Skeletal muscle satellite cell (primary cell): ENCODE measurements around the gene NDUFB7.
"Not testable (repeated sequence)": the region's sequence is repeated elsewhere in the genome, so short reads cannot be mapped to it uniquely, and the experiment has no call there.

Experiments used
- H3K27me3 ChIP-seq: 2 replicates; pipeline ENCODE4 v1.7.0; 2013; ENCODE audit warnings: low read length; ENCODE audit not compliant: control insufficient read depth, insufficient read depth
- H3K36me3 ChIP-seq: 2 replicates; pipeline ENCODE4 v1.7.0; 2013; ENCODE audit warnings: mild to moderate bottlenecking, control low read depth, low read length; ENCODE audit not compliant: insufficient read depth
- H3K4me1 ChIP-seq: 2 replicates; pipeline ENCODE4 v1.7.0; 2013; ENCODE audit warnings: low read length; ENCODE audit not compliant: control insufficient read depth, insufficient read depth
- H3K4me2 ChIP-seq: 2 replicates; pipeline ENCODE4 v1.7.0; 2013; ENCODE audit warnings: mild to moderate bottlenecking, low read length
- H3K4me3 ChIP-seq: 2 replicates; pipeline ENCODE4 v1.7.0; 2013; ENCODE audit warnings: low read length
- H3K9ac ChIP-seq: 2 replicates; pipeline ENCODE4 v1.7.0; 2013; ENCODE audit warnings: mild to moderate bottlenecking, low read depth, low read length, moderate library complexity
- H3K9me3 ChIP-seq: replicated peaks from 2 replicates; pipeline ENCODE4 v1.7.0; 2013; ENCODE audit warnings: mild to moderate bottlenecking, control low read depth, low read length

The NDUFB7 gene

GRCh38 chr19:14570864-14571527 lies 870 bp downstream of the NDUFB7 start:
- H3K36me3 ChIP-seq = peaks cover under 1% of the 10 kb centered on the region
- H3K9ac ChIP-seq = peak overlapping the region; percentile 89
- peak overlapping the region; percentile 99 for H3K4me3 ChIP-seq
- peak overlapping the region; percentile 90 for H3K4me2 ChIP-seq
- H3K27me3 ChIP-seq = no peaks in the 10 kb centered on the region
- H3K9me3 ChIP-seq = no peaks in the 10 kb centered on the region
- peaks cover 12% of the 10 kb centered on the region for H3K4me1 ChIP-seq

GRCh38 chr19:14567079-14567478 lies 4.8 kb downstream of the NDUFB7 start:
- H3K36me3 ChIP-seq = peaks cover 12% of the 10 kb centered on the region
- H3K4me3 ChIP-seq = no peak overlapping the region
- peaks cover 28% of the 10 kb centered on the region for H3K4me1 ChIP-seq
- no peaks in the 10 kb centered on the region for H3K9me3 ChIP-seq
- H3K27me3 ChIP-seq = no peaks in the 10 kb centered on the region
- H3K9ac ChIP-seq = no peak overlapping the region
- H3K4me2 ChIP-seq = no peak overlapping the region

- H3K36me3 ChIP-seq = peaks cover 12% of the 10 kb centered on the region
- no peaks in the 10 kb centered on the region for H3K9me3 ChIP-seq
- no peaks in the 10 kb centered on the region for H3K27me3 ChIP-seq
- no peak overlapping the region for H3K4me2 ChIP-seq
- H3K4me1 ChIP-seq = peaks cover 32% of the 10 kb centered on the region
- no peak overlapping the region for H3K4me3 ChIP-seq
- no peak overlapping the region for H3K9ac ChIP-seq
Measured at GRCh38 chr19:14566712-14567077, 5.2 kb downstream of the NDUFB7 start.

DNA sequence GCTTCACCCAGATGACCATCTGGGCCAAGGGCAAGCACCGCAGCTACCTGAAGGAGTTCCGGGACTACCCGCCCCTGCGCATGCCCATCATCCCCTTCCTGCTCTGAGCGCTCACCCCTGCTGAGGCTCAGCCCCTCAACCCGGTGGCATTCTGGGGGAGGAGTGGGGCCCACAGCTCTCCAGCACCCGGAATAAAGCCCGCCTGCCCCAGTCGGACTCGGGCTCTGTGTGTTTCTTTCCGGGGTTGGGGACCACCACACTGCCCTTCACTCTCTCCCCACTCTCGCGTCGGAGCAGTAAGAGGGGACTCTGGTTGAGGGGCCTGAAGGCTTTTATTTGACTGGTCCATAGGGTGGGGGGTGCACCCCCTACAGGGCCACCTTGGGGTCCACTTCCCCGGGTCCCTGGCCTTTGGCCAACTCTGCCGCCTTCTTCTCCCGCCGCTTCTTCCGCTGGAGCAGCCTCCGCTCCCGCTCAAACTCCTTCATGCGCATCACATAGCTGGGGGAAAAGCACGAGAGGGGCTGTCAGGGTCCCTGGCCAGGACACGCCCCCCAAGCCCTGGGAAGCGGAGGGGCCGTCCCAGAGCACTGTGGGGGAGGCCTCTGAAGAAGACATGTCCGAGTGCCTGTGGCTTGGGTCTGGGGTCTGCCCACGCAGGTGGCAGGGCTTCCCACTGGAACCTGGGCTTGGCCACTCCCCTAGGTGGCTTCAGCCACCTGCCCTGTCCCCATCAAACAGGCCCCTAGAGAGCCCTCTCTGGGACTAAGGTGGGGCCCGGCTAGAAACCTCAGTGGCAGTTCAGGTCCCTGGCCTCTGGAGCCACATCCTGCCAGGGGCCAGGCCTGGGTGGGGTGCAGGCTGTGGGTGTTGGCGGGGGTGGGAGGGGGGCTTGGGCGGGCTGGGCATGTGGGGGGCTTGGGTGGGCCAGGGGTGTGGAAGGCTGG lies 5.8 kb downstream of the NDUFB7 start:
- Histone ChIP-seq H3K9ac (no peak overlapping the region), H3K36me3 (peaks cover 12% of the 10 kb centered on the region), H3K27me3 (no peaks in the 10 kb centered on the region), H3K4me2 (no peak overlapping the region), H3K4me1 (peaks cover 37% of the 10 kb centered on the region), H3K4me3 (no peak overlapping the region), H3K9me3 (no peaks in the 10 kb centered on the region)

- H3K36me3 ChIP-seq = peaks cover 12% of the 10 kb centered on the region
- H3K4me1 ChIP-seq = peaks cover 41% of the 10 kb centered on the region
Measured at GRCh38 chr19:14565298-14565679, 6.6 kb downstream of the NDUFB7 start.

GRCh38 chr19:14564652-14565297 lies 7.1 kb downstream of the NDUFB7 start:
- Histone ChIP-seq H3K36me3 (peaks cover 12% of the 10 kb centered on the region), H3K4me1 (peaks cover 46% of the 10 kb centered on the region)
- H3K9me3 ChIP-seq, H3K4me2 ChIP-seq, H3K27me3 ChIP-seq, H3K9ac ChIP-seq, H3K4me3 ChIP-seq: not testable (repeated sequence)

More at GRCh38 chr19:14565298-14565679, 6.6 kb downstream of the NDUFB7 start:
- Histone ChIP-seq H3K9me3 (no peaks in the 10 kb centered on the region), H3K4me2 (no peak overlapping the region), H3K27me3 (no peaks in the 10 kb centered on the region), H3K9ac (no peak overlapping the region), H3K4me3 (no peak overlapping the region)

DNA sequence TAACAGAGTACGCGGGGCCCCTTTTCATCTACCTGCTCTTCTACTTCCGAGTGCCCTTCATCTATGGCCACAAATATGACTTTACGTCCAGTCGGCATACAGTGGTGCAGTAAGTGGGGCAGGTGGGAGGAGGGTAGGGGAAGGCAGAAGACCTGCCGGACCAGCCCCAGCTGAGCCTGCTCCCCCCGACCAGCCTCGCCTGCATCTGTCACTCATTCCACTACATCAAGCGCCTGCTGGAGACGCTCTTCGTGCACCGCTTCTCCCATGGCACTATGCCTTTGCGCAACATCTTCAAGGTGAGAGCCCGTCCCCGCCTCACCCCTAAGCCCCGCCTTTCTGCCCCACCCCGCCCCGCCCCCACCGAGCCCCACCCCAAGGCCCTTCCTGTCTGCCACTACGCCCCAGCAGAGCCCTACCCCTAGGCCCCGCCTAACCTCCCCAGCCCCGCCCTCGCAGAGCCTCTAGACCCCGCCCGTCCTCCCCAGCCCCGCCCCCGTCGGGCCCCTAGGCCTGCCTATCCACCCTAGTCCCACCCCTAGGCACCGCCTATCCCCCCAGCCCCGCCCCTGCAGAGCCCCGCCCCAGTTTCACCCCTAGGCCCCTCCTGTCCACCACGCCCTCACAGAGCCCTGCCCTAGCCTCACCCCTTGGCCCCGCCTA lies 7.7 kb downstream of the NDUFB7 start:
- no peak overlapping the region for H3K9ac ChIP-seq
- H3K4me1 ChIP-seq = peaks cover 46% of the 10 kb centered on the region
- H3K9me3 ChIP-seq = no peaks in the 10 kb centered on the region
- H3K27me3 ChIP-seq = no peaks in the 10 kb centered on the region
- peak overlapping the region; percentile 63 for H3K4me2 ChIP-seq
- H3K4me3 ChIP-seq = no peak overlapping the region
- peaks cover 12% of the 10 kb centered on the region for H3K36me3 ChIP-seq

GRCh38 chr19:14563590-14563926 lies 8.3 kb downstream of the NDUFB7 start:
- Histone ChIP-seq H3K9me3 (no peaks in the 10 kb centered on the region), H3K27me3 (no peaks in the 10 kb centered on the region), H3K9ac (no peak overlapping the region), H3K36me3 (peaks cover 12% of the 10 kb centered on the region), H3K4me2 (peak overlapping the region; percentile 63), H3K4me3 (peak overlapping the region; percentile 39), H3K4me1 (peaks cover 46% of the 10 kb centered on the region)

- no peaks in the 10 kb centered on the region for H3K9me3 ChIP-seq
- peaks cover 12% of the 10 kb centered on the region for H3K36me3 ChIP-seq
- H3K9ac ChIP-seq = peak overlapping the region; percentile 76
- no peaks in the 10 kb centered on the region for H3K27me3 ChIP-seq
- peak overlapping the region; percentile 39 for H3K4me3 ChIP-seq
- H3K4me2 ChIP-seq = peak overlapping the region; percentile 63
- peaks cover 46% of the 10 kb centered on the region for H3K4me1 ChIP-seq
Measured at GRCh38 chr19:14562660-14563589, 8.9 kb downstream of the NDUFB7 start.

GRCh38 chr19:14561847-14562351 lies 10.0 kb downstream of the NDUFB7 start:
- Histone ChIP-seq H3K4me2 (peak overlapping the region; percentile 63), H3K9me3 (no peaks in the 10 kb centered on the region), H3K36me3 (peaks cover 12% of the 10 kb centered on the region), H3K4me3 (peak overlapping the region; percentile 31), H3K27me3 (no peaks in the 10 kb centered on the region), H3K4me1 (peaks cover 47% of the 10 kb centered on the region), H3K9ac (peak overlapping the region; percentile 76)
